ENCODE measurements around the gene TM4SF20. TPM values are rescaled to one million over a fixed set of nuclear protein-coding genes. Genes with fewer than 3 reads are reported as not detected.

TM4SF20 gene
- not detected for total RNA-seq

- H3K36me3 ChIP-seq: no peaks in the 10 kb centered on the region
- no peaks in the 10 kb centered on the region for H3K4me1 ChIP-seq
- H3K27ac ChIP-seq: no peak within 1 kb of the TSS
- no peak for DNase-seq
- no peak within 1 kb of the TSS for H3K4me3 ChIP-seq
- intact Hi-C loops (cut with DNase I): no loop called here
- H3K27me3 ChIP-seq: peaks cover 0 to 26% (median 0%) of the 10 kb centered on the region in 4 donors
- no peaks in the 10 kb centered on the region for H3K9me3 ChIP-seq
- no peak for TF ChIP-seq CTCF (IDR thresholded peaks at IDR 0.05)
- no peak for TF ChIP-seq POLR2A (IDR thresholded peaks at IDR 0.05)
- 86 to 93% methylated on average over 4 of the region's 4 CpGs for WGBS, 2 donors
These were observed at the start of gene TM4SF20 for GRCh38 chr2:227379095-227379494. Gene TM4SF20 (minus strand): TSS chr2:227379306. CDS start chr2:227379268, 38 bp downstream.

- no peaks in the 10 kb centered on the region for H3K27me3 ChIP-seq
- no peak for TF ChIP-seq POLR2A (IDR thresholded peaks at IDR 0.05)
- no peak for TF ChIP-seq CTCF (IDR thresholded peaks at IDR 0.05)
- intact Hi-C loops (cut with DNase I): no loop called here
- 79 to 89% methylated on average over 8 of the region's 8 CpGs for WGBS, 2 donors
- DNase-seq: no peak
- H3K4me3 ChIP-seq: no peak overlapping the region
- H3K27ac ChIP-seq: no peak overlapping the region
- no peaks in the 10 kb centered on the region for H3K4me1 ChIP-seq
- H3K9me3 ChIP-seq: peaks cover 0 to 16% (median 11%) of the 10 kb centered on the region in 3 donors
- H3K36me3 ChIP-seq: no peaks in the 10 kb centered on the region
These were observed 49.7 kb upstream of the TM4SF20 start for GRCh38 chr2:227428731-227429285.

- 71 to 82% methylated on average over 10 of the region's 10 CpGs for WGBS, 2 donors
- no peak for TF ChIP-seq POLR2A (IDR thresholded peaks at IDR 0.05)
- TF ChIP-seq CTCF (IDR thresholded peaks at IDR 0.05): no peak
These were observed 44.8 kb upstream of the TM4SF20 start for GRCh38 chr2:227423656-227424499.

GRCh38 chr2:227420087-227421052 is 41.3 kb upstream of the TM4SF20 start:
- TF ChIP-seq CTCF (IDR thresholded peaks at IDR 0.05) (no peak), POLR2A (IDR thresholded peaks at IDR 0.05) (no peak)
- H3K27ac ChIP-seq: no peak overlapping the region
- intact Hi-C loops (cut with DNase I): no loop called here
- peaks cover 7 to 12% (median 8%) of the 10 kb centered on the region in 3 donors for H3K4me1 ChIP-seq
- no peaks in the 10 kb centered on the region for H3K36me3 ChIP-seq
- H3K9me3 ChIP-seq: no peaks in the 10 kb centered on the region
- 87% methylated on average over 14 to 15 of the region's 15 CpGs for WGBS, 2 donors
- no peak for DNase-seq
- no peak overlapping the region for H3K4me3 ChIP-seq
- H3K27me3 ChIP-seq: no peaks in the 10 kb centered on the region

More at GRCh38 chr2:227423656-227424499, 44.8 kb upstream of the TM4SF20 start:
- Histone ChIP-seq H3K27me3 (no peaks in the 10 kb centered on the region), H3K36me3 (no peaks in the 10 kb centered on the region), H3K9me3 (no peaks in the 10 kb centered on the region), H3K4me3 (no peak overlapping the region), H3K27ac (no peak overlapping the region), H3K4me1 (no peaks in the 10 kb centered on the region)
- intact Hi-C loops (cut with DNase I): no loop called here
- DNase-seq: no peak
